ENCODE results near the gene SPRN.

The SPRN gene

GRCh38 chr10:133401500-133401899 is 22.9 kb downstream of the SPRN start:
- H3K4me2 ChIP-seq (ENCODE audit: low read depth, low read length): peak overlapping the region; percentile 94; the same call in 1 of the 2 replicates
- peaks cover 29% of the 10 kb centered on the region for H3K4me1 ChIP-seq (ENCODE audit: low read length)
- H3K4me3 ChIP-seq (ENCODE audit: low read length): peak overlapping the region; percentile 52; the same call in 1 of the 2 replicates
- peaks cover 19% of the 10 kb centered on the region for H3F3A ChIP-seq (ENCODE audit: insufficient read depth, low read length)
- no peak for DNase-seq
- peak overlapping the region; percentile 68; the same call in 1 of the 2 replicates for H3K9ac ChIP-seq (ENCODE audit: low read length)
- H3K27me3 ChIP-seq (replicated peaks; ENCODE audit: insufficient read depth, low read length): no peaks in the 10 kb centered on the region
- no peaks in the 10 kb centered on the region for H4K20me1 ChIP-seq (ENCODE audit: insufficient read depth, low read length)
- no peak overlapping the region for H2AFZ ChIP-seq (ENCODE audit: low read length)
- TF ChIP-seq EZH2 (optimal IDR thresholded peaks at IDR 0.05; ENCODE audit: low read depth, low read length) (no peak), EZH2phosphoT487 (IDR thresholded peaks at IDR 0.05; ENCODE audit: low read length) (no peak), CTCF (IDR thresholded peaks at IDR 0.05; ENCODE audit: low read length) (no peak)
- H3K27ac ChIP-seq (ENCODE audit: low read length): peak overlapping the region; percentile 86; the same call in 1 of the 2 replicates
- H3K9me2 ChIP-seq (replicated peaks; ENCODE audit: insufficient read depth, low read length): no peaks in the 10 kb centered on the region
- H3K36me3 ChIP-seq (replicated peaks; ENCODE audit: insufficient read depth, low read length): peaks cover 12% of the 10 kb centered on the region
- H3K9me3 ChIP-seq (replicated peaks; ENCODE audit: insufficient read depth, low read length): no peaks in the 10 kb centered on the region
- H3K79me2 ChIP-seq (ENCODE audit: low read length): peaks cover 56% of the 10 kb centered on the region

- no peaks in the 10 kb centered on the region for H3K27me3 ChIP-seq (replicated peaks; ENCODE audit: insufficient read depth, low read length)
- H3F3A ChIP-seq (ENCODE audit: insufficient read depth, low read length): peaks cover 19% of the 10 kb centered on the region
- H3K27ac ChIP-seq (ENCODE audit: low read length): peak overlapping the region; percentile 86
- H3K9ac ChIP-seq (ENCODE audit: low read length): peak overlapping the region; percentile 68
- no peaks in the 10 kb centered on the region for H3K9me3 ChIP-seq (replicated peaks; ENCODE audit: insufficient read depth, low read length)
- peak overlapping the region; percentile 52 for H3K4me3 ChIP-seq (ENCODE audit: low read length)
- peaks cover 12% of the 10 kb centered on the region for H3K36me3 ChIP-seq (replicated peaks; ENCODE audit: insufficient read depth, low read length)
- H3K79me2 ChIP-seq (ENCODE audit: low read length): peaks cover 55% of the 10 kb centered on the region
- no peaks in the 10 kb centered on the region for H3K9me2 ChIP-seq (replicated peaks; ENCODE audit: insufficient read depth, low read length)
- H3K4me2 ChIP-seq (ENCODE audit: low read depth, low read length): peak overlapping the region; percentile 94
- peak overlapping the region; percentile 24; the same call in 1 of the 2 replicates for H2AFZ ChIP-seq (ENCODE audit: low read length)
- peaks cover 29% of the 10 kb centered on the region for H3K4me1 ChIP-seq (ENCODE audit: low read length)
- peak; percentile 88 for DNase-seq
- no peaks in the 10 kb centered on the region for H4K20me1 ChIP-seq (ENCODE audit: insufficient read depth, low read length)
- TF ChIP-seq CTCF (IDR thresholded peaks at IDR 0.05; ENCODE audit: low read length) (no peak), EZH2 (optimal IDR thresholded peaks at IDR 0.05; ENCODE audit: low read depth, low read length) (no peak), EZH2phosphoT487 (IDR thresholded peaks at IDR 0.05; ENCODE audit: low read length) (no peak)
Observed at GRCh38 chr10:133400624-133401424, 23.6 kb downstream of the SPRN start.

GRCh38 chr10:133399123-133399601 is 25.3 kb downstream of the SPRN start:
- H3K4me1 ChIP-seq (ENCODE audit: low read length): peaks cover 22% of the 10 kb centered on the region
- H3K9me3 ChIP-seq (replicated peaks; ENCODE audit: insufficient read depth, low read length): no peaks in the 10 kb centered on the region
- no peak overlapping the region for H3K4me2 ChIP-seq (ENCODE audit: low read depth, low read length)
- H4K20me1 ChIP-seq (ENCODE audit: insufficient read depth, low read length): no peaks in the 10 kb centered on the region
- peaks cover 61% of the 10 kb centered on the region for H3K79me2 ChIP-seq (ENCODE audit: low read length)
- no peak overlapping the region for H3K27ac ChIP-seq (ENCODE audit: low read length)
- no peak for TF ChIP-seq EZH2 (optimal IDR thresholded peaks at IDR 0.05; ENCODE audit: low read depth, low read length)
- TF ChIP-seq CTCF (IDR thresholded peaks at IDR 0.05; ENCODE audit: low read length): no peak
- TF ChIP-seq EZH2phosphoT487 (IDR thresholded peaks at IDR 0.05; ENCODE audit: low read length): no peak
- H3K4me3 ChIP-seq (ENCODE audit: low read length): no peak overlapping the region
- H3K9me2 ChIP-seq (replicated peaks; ENCODE audit: insufficient read depth, low read length): no peaks in the 10 kb centered on the region
- no peak overlapping the region for H3K9ac ChIP-seq (ENCODE audit: low read length)
- H3F3A ChIP-seq (ENCODE audit: insufficient read depth, low read length): peaks cover 19% of the 10 kb centered on the region
- H3K36me3 ChIP-seq (replicated peaks; ENCODE audit: insufficient read depth, low read length): peaks cover 12% of the 10 kb centered on the region
- no peak overlapping the region for H2AFZ ChIP-seq (ENCODE audit: low read length)
- no peaks in the 10 kb centered on the region for H3K27me3 ChIP-seq (replicated peaks; ENCODE audit: insufficient read depth, low read length)
- DNase-seq: no peak
